ENCODE results near the gene LIN52.

GRCh38 chr14:74211945-74212580 is 127.3 kb downstream of the LIN52 start:
- TF ChIP-seq EZH2 (IDR thresholded peaks at IDR 0.05; ENCODE audit: insufficient read depth, poor library complexity, severe bottlenecking) = no peak
- TF ChIP-seq EZH2phosphoT487 (IDR thresholded peaks at IDR 0.05; ENCODE audit: insufficient read depth, low read depth) = no peak
